8988T (cell line): Measurements from ENCODE around the gene PEA15.

ENCODE experiments used
- DNase-seq: peaks from one replicate; pipeline ENCODE4 v3.0.0; 2011

The PEA15 gene

GRCh38 chr1:160209321-160210046, 4.3 kb downstream of the PEA15 start:
- no peak for DNase-seq

- no peak for DNase-seq
These were observed 5.4 kb downstream of the PEA15 start for GRCh38 chr1:160210561-160210960.

GRCh38 chr1:160211046-160211790, 6.0 kb downstream of the PEA15 start:
- no peak for DNase-seq

- DNase-seq: no peak
These were observed 9.4 kb downstream of the PEA15 start for GRCh38 chr1:160214481-160215140.

- DNase-seq: no peak
These were observed 11.1 kb downstream of the PEA15 start for GRCh38 chr1:160216301-160216700.

GRCh38 chr1:160217481-160218051, 12.4 kb downstream of the PEA15 start:
- DNase-seq: no peak

- DNase-seq: no peak
These were observed 14.1 kb downstream of the PEA15 start for GRCh38 chr1:160219062-160219929.

- no peak for DNase-seq
These were observed 15.1 kb downstream of the PEA15 start for GRCh38 chr1:160220301-160220700.

GRCh38 chr1:160221089-160221488, 15.9 kb downstream of the PEA15 start:
- DNase-seq: no peak

- no peak for DNase-seq
These were observed 17.4 kb downstream of the PEA15 start for GRCh38 chr1:160222546-160222945.

- no peak for DNase-seq
These were observed 19.4 kb downstream of the PEA15 start for GRCh38 chr1:160224606-160225005.

GRCh38 chr1:160225345-160225744, 20.2 kb downstream of the PEA15 start:
- no peak for DNase-seq

GRCh38 chr1:160226623-160227022, 21.4 kb downstream of the PEA15 start:
- no peak for DNase-seq

GRCh38 chr1:160227034-160227433, 21.9 kb downstream of the PEA15 start:
- no peak for DNase-seq

GRCh38 chr1:160227561-160227960, 22.4 kb downstream of the PEA15 start:
- DNase-seq: no peak

GRCh38 chr1:160228431-160228830, 23.2 kb downstream of the PEA15 start:
- no peak for DNase-seq

- no peak for DNase-seq
These were observed 27.7 kb downstream of the PEA15 start for GRCh38 chr1:160232911-160233310.

GRCh38 chr1:160236806-160237205, 31.6 kb downstream of the PEA15 start:
- no peak for DNase-seq

- no peak for DNase-seq
These were observed 32.4 kb downstream of the PEA15 start for GRCh38 chr1:160237558-160237957.

GRCh38 chr1:160238408-160238807, 33.2 kb downstream of the PEA15 start:
- no peak for DNase-seq

- DNase-seq: no peak
These were observed 34.6 kb downstream of the PEA15 start for GRCh38 chr1:160239582-160240299.

GRCh38 chr1:160243767-160244166, 38.6 kb downstream of the PEA15 start:
- no peak for DNase-seq
